Umbilical cord (tissue), 2 donors: ENCODE data around the gene POLD4. TPM values are rescaled to one million over a fixed set of nuclear protein-coding genes. Genes with fewer than 3 reads are reported as not detected.
A peak's percentile ranks its signal among the peaks of the same experiment; 100 is the strongest.

ENCODE experiments used
- DNase-seq: peaks from one replicate; pipeline ENCODE4 v3.0.0-alpha.2; 2015; ENCODE audit warnings: low spot score
- total RNA-seq: library from RNA; depleted of rRNA; stranded (reverse); fragments of >200 nt; gene quantifications from one replicate; pipeline ENCODE4 v1.2.3, GENCODE V29; 2014; ENCODE audit warnings: low replicate concordance; ENCODE audit not compliant: insufficient read depth

POLD4 gene
- total RNA-seq, 1 donor from 2014 or later: 52.7 TPM

DNA sequence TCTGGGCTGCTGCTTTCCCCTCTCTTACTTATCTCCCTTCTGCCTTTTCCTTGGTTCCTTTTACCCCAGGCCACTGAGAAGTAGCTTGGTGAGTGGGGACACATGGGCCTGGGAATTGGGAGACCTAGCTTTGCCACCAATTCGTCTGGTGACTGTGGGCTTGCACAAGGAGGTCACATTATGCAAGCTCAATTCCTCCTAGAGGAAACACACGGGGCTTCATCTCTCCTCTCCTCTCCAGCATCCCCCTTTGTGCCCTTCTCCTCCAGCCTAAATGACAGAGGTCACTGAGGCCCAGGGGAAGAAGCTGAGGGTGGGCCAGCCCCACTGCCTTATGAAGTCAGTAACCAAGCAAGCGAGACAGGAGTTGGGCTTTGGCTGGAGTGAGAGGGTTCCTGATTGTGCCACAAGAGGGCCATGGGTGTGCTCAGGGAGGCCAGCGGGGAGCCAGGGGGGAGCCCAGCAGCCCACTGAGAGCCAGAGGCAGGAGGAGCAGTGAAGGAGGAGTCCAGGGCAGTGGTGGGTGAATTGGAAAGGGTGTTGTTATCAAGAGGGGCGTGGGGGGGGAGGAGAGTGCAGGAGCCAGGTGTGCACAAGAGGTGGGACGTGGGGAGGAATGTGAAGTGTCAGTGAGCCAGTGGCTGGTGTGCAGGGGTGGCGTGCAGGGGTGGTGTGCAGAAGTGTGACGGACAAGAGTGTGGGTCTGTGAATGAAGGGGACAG lies 18.0 kb upstream of the POLD4 start:
- DNase-seq: peak; percentile 60

DNA sequence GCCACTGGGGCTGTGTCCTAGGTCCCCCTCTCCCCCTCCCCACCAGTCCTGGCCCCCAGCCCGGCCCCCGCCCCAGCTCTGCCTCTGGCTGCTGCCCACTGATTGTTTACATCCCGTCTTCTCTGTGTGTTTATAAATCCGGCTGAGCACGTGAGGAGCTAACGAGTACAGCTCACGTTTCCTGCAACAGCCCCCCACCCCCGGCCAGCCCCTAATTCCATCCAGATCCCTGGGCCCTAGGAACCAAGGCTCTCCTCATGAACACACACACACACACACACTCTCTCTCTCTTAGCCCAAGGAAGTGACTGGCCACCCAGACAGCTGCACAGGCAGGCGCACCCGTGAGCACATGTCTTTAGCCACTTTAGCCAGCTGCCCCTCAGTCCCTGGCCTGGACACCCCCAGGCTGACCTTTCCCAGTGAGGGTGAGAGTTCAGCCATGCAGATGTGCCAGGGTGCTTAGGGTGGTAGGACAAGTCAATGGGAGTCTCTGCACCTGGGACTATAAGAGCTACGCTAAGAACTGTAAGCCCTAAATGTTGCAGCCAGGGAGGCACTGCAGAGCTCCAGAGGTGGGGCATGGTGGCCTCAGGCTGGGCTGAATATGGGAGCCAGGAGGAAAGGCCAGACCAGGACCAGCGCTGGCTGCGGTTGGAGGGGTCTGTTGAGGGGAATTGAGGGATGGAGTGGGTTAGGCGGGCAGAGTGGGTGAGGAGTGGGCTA lies 17.2 kb upstream of the POLD4 start:
- DNase-seq: no peak

DNA sequence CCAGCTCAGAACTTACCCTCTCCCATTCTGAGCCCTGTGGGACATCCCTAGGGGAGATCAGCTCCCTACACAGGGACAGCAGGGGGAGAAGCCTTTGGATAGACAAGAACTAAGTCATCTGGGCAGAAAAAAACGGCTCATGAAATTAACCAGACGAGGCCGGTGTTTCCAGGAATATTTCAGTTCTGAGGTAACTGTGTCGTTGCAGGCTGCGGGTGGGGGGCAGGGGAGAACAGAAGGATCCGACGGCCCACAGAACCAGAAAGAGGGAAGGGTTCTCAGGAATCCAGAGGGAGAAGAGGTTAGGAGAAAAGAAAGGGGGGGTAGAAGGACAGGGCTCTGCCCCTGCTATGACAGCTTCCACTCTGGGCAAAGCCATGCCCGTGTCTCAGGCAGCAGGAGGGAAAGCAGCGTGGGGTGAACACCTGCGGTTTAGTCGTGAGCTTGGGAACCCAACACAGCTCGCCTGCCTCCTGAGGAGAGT lies 16.5 kb upstream of the POLD4 start:
- DNase-seq: peak; percentile 89

DNA sequence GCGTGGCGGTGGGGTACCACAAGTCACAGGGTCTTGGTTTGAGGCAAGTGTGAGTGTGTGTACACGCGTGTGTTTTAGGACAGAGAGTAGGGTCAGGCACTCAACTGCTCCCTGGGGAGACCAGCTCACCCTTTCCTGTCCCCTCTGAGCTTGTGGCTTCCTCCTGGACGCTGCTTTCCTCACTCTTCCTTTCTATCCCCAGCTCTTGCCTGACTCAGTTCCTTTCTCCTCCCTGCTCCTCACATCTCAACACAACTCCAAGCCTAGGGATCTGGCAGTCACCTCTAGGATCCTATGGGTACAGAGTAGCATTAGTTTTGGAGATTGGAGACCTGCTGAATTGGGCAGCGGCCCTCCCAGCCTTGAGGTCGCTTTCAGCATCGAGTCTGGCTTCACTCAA lies 15.9 kb upstream of the POLD4 start:
- DNase-seq: no peak

DNA sequence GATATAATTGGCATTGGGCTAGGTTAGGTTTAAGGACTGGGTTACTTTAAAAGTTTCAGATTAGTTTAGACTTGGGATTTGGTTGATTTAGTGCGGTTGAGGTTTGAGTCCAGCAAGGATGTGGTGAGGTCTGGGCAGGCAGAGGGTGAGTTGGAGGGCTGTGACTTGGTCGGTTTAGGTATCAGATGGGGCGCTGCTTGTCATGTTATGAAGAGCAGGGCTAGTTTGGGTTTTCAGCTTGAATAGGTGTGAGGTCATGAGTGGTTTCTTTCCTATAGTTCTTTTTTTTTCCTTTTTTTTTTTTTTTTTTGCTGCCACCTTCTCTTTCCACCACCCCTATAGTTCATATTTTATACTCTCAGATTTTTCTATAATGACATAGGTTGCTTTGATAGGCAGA lies 15.3 kb upstream of the POLD4 start:
- DNase-seq: no peak

DNA sequence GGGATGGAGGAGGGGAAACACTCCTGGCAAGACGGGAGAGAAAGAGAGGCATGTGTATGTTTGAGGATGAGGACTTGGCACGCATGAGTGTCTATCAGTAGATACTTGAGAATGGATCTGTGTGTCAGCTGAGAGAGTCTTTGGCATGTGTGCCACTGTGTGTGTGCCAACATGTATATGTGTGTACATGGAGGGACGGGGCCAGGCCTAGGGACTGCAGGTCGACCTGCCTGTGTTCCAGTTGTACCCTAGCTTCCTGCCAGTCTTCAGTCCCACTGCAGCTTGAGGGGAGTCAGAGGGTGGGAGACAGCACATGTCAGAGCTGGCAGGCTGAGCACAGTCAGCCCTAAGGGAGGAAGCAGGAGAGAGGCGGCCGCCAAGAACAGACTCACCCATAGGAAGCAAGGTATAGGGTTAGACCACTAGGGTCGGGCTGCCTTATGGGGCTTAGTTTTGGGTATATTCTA lies 14.4 kb upstream of the POLD4 start:
- no peak for DNase-seq

DNA sequence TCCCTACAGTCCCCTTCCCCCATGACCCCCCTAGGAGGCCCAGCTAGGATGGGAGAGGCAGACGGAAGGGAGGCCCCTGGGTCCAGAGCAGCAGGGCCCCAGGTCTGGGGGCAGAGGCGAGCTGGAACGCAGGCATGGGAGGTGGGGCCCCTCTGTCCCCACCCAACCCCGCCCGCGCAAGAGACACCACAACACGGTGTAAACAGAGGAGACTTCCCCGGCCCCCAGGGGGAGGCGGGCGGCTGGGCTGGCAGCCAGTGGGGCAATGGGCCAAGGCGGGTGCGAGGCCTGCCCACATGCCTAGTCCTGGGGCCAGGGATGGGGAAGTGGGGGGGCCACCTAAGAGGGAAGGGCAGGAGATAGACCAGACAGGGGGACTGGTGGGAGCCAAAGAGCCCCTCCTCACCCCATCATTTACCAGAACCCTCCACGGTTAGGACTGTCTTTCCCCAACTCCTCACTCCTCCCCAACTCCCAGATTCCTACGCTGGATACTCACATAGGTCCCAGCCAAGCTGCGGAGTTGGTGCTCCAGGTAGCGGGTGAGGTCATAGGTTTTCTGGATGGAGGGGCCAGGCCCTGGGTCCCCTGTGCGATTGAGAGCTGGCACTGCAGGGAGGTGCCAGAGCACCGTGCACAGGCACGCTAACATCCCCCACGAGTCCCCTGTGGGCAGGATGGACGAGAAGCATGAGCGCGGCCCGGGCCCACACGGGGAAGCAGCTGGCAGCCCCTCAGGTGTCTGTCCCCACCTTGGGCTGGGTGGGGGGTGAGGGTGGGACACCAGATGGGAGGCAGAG lies 13.8 kb upstream of the POLD4 start:
- peak; percentile 92 for DNase-seq

DNA sequence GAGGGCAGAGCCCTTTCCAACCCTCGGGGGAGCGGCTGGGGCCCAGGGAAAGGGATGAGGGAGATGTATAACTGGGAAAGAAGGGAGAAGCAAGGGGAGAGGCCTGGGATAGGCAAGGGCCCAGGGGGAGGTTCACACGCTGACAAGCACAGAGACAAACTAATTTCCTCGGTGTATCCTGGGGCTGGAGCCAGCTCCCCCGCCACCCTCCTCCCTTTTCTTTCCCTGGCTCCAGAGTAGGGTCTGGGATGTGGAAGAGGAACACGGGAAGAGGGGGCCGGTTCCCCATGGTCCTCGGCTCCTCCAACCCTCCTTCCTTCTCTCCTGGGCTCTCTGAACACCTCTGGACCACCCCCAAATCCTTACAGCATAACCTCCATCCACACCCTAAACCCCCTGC lies 13.2 kb upstream of the POLD4 start:
- peak; percentile 93 for DNase-seq

DNA sequence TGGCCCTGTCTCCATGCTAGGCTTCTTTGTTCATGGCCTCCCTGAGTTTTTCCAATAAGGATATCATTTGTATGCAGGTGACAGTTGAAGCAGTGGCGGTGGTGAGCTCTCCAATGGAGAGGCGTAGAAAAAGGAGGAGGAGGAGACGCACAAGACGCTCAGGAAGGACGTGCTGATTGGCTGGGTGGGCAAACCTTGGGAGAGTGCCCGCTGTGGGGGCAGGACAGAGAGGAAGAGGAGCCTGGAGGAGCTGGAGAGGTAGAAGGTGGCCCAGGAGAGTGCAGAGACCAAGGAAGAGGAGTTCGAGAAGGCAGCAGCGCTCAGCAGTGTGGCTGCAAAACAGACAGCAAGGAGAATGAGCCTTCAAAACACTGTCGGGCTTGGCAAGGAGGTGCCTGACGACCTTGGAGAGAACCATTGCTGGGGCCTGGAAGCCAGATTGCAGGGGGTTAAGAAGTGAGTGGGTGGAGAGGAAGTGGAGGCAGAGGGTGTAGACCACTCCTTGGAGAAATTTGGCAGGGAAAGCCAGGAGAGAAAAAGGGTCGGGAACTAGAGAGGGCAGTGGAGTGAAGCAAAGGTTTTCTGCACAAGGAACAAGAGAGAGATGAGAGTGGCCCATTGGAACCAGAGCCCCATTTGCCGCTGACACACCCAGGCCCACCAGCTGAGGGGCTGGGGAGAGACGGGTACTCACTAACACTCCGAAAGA lies 12.5 kb upstream of the POLD4 start:
- DNase-seq: peak; percentile 63

DNA sequence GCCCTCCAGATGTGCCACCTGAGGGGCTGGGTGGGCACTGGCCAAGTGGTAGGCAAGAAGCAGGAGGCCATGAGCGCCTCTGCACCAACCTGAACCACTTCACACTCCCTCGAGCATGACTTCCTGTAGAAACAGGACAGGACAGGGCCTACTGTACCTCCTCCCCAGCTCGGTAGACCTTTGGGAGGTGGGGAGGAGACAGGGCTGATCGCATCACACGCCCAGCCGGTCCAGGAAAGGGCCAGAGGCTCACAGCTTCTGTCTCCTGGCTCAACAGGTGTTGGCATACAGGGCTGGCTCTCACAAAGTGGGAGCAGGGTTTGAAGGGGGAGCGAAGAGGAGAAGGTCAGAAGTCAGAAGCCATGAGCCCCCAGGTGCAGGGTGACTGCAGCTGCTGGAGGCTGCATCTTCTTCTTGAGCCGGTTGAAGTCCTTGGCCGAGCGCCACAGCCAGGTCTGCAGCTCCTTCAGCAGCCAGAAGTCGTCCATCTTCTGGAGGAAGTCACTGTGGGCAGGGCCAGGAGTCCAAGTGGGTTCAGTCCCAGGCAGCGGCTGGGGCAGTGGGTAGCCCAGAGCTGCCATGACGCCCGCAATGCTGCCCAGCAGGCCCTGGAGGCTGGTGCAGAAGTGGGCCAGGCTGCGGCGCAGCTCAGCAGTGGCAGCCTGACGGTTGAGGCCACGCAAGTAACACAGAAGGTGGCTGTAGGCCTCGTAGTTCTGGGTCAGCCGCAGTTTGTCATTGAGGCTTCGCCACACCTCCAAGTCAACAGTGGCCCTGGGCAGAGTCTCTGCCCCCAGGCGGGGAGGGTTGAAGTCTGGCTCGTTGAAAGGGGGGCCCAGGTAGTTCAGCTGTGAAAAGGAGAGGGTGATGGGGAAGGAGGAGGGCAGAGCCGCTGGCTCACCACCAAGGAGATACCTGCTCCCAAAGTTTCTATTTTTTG lies 11.7 kb upstream of the POLD4 start:
- no peak for DNase-seq

DNA sequence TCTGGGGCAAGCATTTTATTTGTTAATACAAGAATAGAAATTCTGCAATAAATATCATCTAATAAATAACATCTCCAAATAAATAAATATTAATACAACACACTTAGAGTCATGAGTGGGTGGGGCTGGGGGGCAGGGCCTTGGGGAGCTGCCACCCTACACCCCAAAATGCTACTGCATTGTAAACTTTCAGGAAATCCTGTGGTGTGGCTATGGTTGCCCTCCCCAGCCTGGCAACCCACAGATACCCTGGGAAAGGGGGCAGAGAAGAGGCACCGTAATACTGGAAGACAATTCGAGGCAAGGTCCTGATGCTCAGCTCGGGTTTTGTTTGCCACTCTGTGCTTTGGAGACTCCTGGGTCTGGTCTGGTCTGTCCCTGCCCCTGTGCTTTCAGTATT lies 10.8 kb upstream of the POLD4 start:
- no peak for DNase-seq

DNA sequence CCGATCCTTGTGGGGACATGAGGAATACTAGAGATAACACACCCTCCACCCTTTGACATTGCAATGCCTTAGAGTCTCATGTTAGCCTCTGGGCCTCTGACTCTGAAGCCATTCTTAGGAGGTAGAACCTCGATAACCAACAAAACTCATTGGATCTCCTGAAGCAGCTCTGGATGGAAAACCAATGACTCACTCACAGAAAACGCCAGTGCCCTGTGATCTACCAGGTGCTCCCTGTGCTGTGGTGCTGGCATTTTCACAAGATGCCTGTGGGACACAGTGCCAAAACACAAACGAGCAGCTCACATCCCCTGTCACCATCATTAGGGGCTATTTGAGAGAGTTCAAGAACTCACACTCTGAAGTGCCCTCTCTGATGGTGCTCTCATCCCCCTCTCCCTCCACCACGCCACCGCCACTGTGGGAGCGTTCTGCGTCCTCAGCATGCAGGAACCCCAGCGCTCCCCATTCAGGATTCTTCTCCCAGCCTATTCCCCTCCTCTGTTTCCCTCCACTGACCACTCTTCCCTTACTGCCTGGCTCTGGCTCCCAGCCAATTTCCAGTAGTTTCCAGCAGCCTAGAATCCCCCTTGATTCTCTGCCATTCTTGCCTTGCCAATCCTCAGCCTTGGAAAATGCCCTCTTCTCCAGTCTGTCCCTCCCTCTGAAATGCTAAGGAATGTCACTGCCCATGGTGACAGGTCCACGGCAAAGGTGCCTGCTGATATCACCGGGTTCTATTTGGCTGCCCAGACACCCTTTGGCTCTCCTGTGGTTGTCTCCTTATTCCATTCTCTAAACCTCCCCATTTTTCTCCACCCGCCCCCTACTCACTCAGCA lies 4.7 kb upstream of the POLD4 start:
- DNase-seq: peak; percentile 21

DNA sequence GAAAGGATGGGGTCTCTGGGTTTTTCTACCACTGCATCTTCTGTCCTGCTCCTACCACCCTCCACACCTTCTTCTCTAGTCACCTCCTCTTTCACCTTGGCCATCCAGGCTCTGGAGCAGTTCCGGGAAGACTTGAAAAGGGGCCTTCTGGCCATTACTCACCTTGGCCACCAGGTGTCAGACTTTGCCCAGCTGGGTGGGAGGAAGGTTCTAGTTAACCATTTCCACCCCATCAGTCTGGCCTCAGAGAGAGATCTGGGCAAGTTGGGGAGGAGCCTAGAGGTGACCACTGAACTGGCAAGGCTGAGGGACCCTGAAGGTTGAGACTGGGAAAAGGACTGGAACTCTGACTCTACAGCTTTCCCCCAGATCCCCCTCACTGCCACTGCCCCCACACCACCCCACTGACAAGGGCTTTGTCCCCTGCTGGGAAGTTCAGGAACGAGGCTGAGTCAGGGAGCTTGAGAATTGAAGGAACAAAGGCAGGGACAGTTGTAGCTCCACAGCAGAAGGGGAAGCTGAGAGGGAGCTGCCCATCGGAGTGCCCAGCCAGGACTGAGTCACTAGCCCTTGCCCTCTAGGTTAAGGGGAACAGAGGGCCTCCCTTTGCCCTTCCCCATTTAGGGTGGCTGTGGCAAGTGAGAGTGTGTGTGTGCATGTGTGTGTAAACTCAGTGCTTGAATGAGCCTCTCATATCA lies 3.7 kb upstream of the POLD4 start:
- DNase-seq: peak; percentile 86

DNA sequence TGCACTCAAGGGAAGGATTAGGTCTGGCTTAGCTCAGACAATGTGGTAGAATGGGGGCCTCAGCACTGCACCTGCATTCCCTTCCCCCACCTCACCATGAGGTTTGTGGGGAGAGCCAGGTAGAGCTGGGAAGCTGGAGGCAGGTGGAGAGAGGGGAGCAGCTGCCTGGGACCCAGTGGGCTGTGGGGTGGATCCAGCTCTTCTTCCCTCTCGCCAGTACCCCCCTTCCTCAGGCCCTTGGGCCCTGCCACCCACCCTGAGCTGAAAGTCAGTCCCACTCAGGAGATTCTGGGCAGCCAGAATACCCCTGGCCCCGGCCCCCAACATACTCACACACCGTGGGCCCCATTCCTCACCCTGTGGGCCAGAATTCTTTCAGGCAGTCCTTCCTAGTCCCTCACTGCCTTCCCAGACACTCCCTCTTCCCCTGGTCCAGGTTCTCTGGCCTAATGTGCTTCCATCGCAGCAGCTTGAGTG lies 3.1 kb upstream of the POLD4 start:
- DNase-seq: no peak

DNA sequence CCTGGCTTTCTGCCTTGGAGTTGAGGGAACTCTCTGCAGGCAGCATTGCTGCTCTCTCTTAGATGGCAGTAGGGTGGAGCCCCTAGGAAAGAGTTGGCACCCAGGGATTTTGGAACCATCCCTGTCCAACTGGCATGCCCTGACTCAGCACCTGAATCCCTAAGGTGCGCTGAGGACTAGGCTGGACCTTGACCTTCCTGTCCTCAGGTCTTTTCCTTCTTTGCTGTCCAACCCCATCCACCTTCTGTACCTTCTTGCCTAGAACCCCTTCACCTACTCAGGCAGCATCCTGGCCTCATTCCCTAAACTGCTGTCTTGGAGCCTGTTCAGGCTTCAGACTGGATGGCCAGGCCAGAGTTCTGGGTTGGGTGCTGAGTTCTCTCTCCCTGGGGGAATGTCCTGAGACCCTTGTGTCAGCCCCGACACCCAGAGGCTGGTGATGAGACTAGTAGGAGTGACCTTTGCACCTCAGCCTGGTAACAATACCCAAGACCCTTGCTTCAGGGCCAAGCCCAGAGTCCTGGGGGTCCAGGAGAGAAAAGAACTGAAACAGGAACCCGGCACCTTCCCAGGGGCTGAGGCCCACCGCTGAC lies 2.5 kb upstream of the POLD4 start:
- DNase-seq: no peak

DNA sequence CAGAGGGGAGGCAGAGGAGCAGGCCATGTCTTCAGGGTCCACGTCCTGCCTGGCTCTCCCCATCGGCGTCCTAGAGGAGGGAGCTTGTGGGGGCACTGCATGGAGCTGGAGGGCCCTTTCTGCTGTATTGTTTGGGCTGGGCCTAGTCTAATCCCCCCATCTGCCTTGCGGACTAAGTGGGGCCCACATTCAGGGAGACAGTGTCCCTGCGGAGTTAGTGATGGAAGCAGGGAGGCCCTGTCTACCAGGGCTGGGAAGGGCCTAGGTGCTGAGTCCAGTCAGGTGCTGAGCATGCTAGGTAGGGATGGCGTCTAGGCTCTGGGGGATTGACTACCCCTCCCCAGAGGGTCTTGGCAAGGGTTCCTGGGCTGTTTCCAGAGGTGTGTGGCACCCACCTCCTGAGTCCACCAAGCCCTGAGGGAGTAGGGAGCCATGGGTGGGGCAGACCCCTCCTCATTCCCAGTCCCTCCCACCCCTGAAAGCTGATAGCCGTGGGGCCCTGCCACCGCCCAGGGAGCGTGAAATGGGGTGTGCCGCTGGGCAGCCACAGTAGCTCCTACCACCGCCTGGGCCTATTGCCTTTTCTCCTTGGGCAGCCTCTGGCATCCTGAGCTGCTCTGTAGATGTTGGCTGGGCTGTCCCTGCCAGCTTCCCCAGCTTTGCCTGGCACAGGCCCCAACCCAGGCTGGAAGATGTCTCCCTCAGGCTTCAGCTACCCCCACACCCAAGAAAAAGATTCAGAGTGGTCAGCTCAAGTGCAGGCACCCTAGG lies 1.9 kb upstream of the POLD4 start:
- DNase-seq: no peak
